Measurements from ENCODE around the gene ANKFN1. TPM values are rescaled to one million over a fixed set of nuclear protein-coding genes. Genes with fewer than 3 reads are reported as not detected.

Gene ANKFN1
- total and polyA plus RNA-seq, 2 of the 13 experiments (the other 11 are each of a cell fraction or from before 2014, with no cell fraction given): not detected

- Histone ChIP-seq H3K27me3 (ENCODE audit: control insufficient read depth in 1 of 2, insufficient read depth in 2 of 2, low read length in 2 of 2) (no peaks in the 10 kb centered on the region; a peak in 1 of 5 replicates), H3K9ac (ENCODE audit: insufficient read depth, low read depth, low read length) (no peak overlapping the region), H3K36me3 (replicated peaks in 1 of 2; ENCODE audit: control insufficient read depth in 1 of 2, insufficient read depth in 2 of 2, low read length in 2 of 2) (no peaks in the 10 kb centered on the region), H3K4me2 (ENCODE audit: low read depth, low read length) (no peak overlapping the region), H4K20me1 (ENCODE audit: insufficient read depth, low read length) (no peaks in the 10 kb centered on the region), H3K27ac (ENCODE audit: extremely low read length, insufficient read depth, low read length) (no peak overlapping the region), H2AFZ (ENCODE audit: low read length) (no peak overlapping the region), H3K4me1 (ENCODE audit: insufficient read depth, low read length) (no peaks in the 10 kb centered on the region), H3K9me3 (ENCODE audit: low read length) (no peaks in the 10 kb centered on the region), H3K79me2 (ENCODE audit: insufficient read depth, low read length) (no peaks in the 10 kb centered on the region), H3K4me3 (replicated peaks in 1 of 3; ENCODE audit: insufficient read depth in 1 of 3, low read depth in 2 of 3, low read length in 3 of 3) (no peak overlapping the region)
- no TSS peak for BruUV-seq (replicated peaks)
- ATAC-seq (peak; percentile 55; the same call in 1 of the 3 replicates), DNase-seq (ENCODE audit: low spot score) (no peak), FAIRE-seq (no peak)
- 52% methylated on average over 2 of the region's 2 CpGs for WGBS (ENCODE audit: low lambda C conversion rate)
- POLR2A ChIA-PET: no interaction called here
- TF ChIP-seq NFE2L2 (IDR thresholded peaks at IDR 0.05; ENCODE audit: low read length) (peak; percentile 73), ZHX1 (CRISPR knock-in tag; IDR thresholded peaks at IDR 0.05; ENCODE audit: low read depth) (no peak)
- CTCF ChIA-PET (ENCODE audit: low intra/inter-chr PET ratio, low total read pairs): no interaction called here
- intact Hi-C loops (cut with micrococcal nuclease; ENCODE audit: unreplicated experiment) (no loop called here), in situ Hi-C loops (cut with HindIII; ENCODE audit: extremely low pct_ligation_motif_present, low pct_unique_long_range_greater_than_20kb) (no loop called here)
Measured at GRCh38 chr17:56244268-56244890, 91.1 kb downstream of the ANKFN1 start.

- no peak for DNase-seq (ENCODE audit: low spot score)
- FAIRE-seq: no peak
- POLR2A ChIA-PET: no interaction called here
Measured at GRCh38 chr17:56247816-56248215, 94.5 kb downstream of the ANKFN1 start.

More at GRCh38 chr17:56247816-56248215, 94.5 kb downstream of the ANKFN1 start:
- H3K27ac ChIP-seq (ENCODE audit: extremely low read length, insufficient read depth, low read length): no peak overlapping the region
- intact Hi-C loops (cut with micrococcal nuclease; ENCODE audit: unreplicated experiment): no loop called here
- in situ Hi-C loops (cut with HindIII; ENCODE audit: extremely low pct_ligation_motif_present, low pct_unique_long_range_greater_than_20kb): no loop called here
- no peak for ATAC-seq
- TF ChIP-seq ATF7 (IDR thresholded peaks at IDR 0.05): peak; percentile 56
- no peak for TF ChIP-seq ATF7 (CRISPR knock-in tag; IDR thresholded peaks at IDR 0.05)
- TF ChIP-seq CEBPB (IDR thresholded peaks at IDR 0.05; ENCODE audit: borderline replicate concordance, low read depth, low read length): 0 out of 2 replicates have a peak, but pooled peaks have one; percentile 22
- no peak for TF ChIP-seq FOXO4 (CRISPR knock-in tag; conservative IDR thresholded peaks at IDR 0.05)
- no peaks in the 10 kb centered on the region for H3K36me3 ChIP-seq (replicated peaks in 1 of 2; ENCODE audit: control insufficient read depth in 1 of 2, insufficient read depth in 2 of 2, low read length in 2 of 2)
- no TSS peak for BruUV-seq (replicated peaks)
- 4% methylated on average over 1 of the region's 1 CpG for WGBS (ENCODE audit: low lambda C conversion rate)
- H3K4me2 ChIP-seq (ENCODE audit: low read depth, low read length): no peak overlapping the region
- no peak overlapping the region for H3K9ac ChIP-seq (ENCODE audit: insufficient read depth, low read depth, low read length)
- no peak overlapping the region for H3K4me3 ChIP-seq (replicated peaks in 1 of 3; ENCODE audit: insufficient read depth in 1 of 3, low read depth in 2 of 3, low read length in 3 of 3)
- H3K9me3 ChIP-seq (ENCODE audit: low read length): no peaks in the 10 kb centered on the region
- CTCF ChIA-PET (ENCODE audit: low intra/inter-chr PET ratio, low total read pairs): no interaction called here
- H4K20me1 ChIP-seq (ENCODE audit: insufficient read depth, low read length): no peaks in the 10 kb centered on the region
- no peaks in the 10 kb centered on the region for H3K79me2 ChIP-seq (ENCODE audit: insufficient read depth, low read length)
- H3K27me3 ChIP-seq (ENCODE audit: control insufficient read depth in 1 of 2, insufficient read depth in 2 of 2, low read length in 2 of 2): no peaks in the 10 kb centered on the region
- no peaks in the 10 kb centered on the region for H3K4me1 ChIP-seq (ENCODE audit: insufficient read depth, low read length)
- H2AFZ ChIP-seq (ENCODE audit: low read length): no peak overlapping the region

Data from HepG2 (cell line).